ENCODE measurements around the gene MRPL39.

- no peak for TF ChIP-seq RAD21 (IDR thresholded peaks at IDR 0.05; ENCODE audit: low read depth)
- TF ChIP-seq CREB1 (IDR thresholded peaks at IDR 0.05; ENCODE audit: low read depth): no peak
- TF ChIP-seq TAF1 (IDR thresholded peaks at IDR 0.05; ENCODE audit: low read depth): no peak
- TF ChIP-seq EP300 (IDR thresholded peaks at IDR 0.05; ENCODE audit: borderline replicate concordance): no peak
- TF ChIP-seq EGR1 (IDR thresholded peaks at IDR 0.05): no peak
- no peak for TF ChIP-seq TCF12 (IDR thresholded peaks at IDR 0.05; ENCODE audit: low read depth)
- no peak for TF ChIP-seq REST (IDR thresholded peaks at IDR 0.05; ENCODE audit: low read depth)
Observed at GRCh38 chr21:25557180-25557579, 50.1 kb downstream of the MRPL39 start.

Data from Ishikawa (cell line).